HEK293 (cell line): ENCODE results near the gene PIGM.

Experiments
- GLIS1 ChIP-seq: fragments of 450-650 bp; formaldehyde crosslinking; IDR thresholded peaks from 2 replicates; pipeline ENCODE4 v1.5.1; 2016; ENCODE audit warnings: missing biosample characterization, missing genetic modification characterization
- IKZF3 ChIP-seq: fragments of 450-650 bp; IDR thresholded peaks from 2 replicates; pipeline ENCODE4 v1.5.0; 2018; ENCODE audit warnings: missing biosample characterization, mild to moderate bottlenecking, missing genetic modification characterization, moderate library complexity
- KLF9 ChIP-seq: fragments of 450-650 bp; formaldehyde crosslinking; IDR thresholded peaks from 2 replicates; pipeline ENCODE4 v1.5.1; 2016; ENCODE audit warnings: missing biosample characterization, missing genetic modification characterization, low read depth
- PRDM1 ChIP-seq: fragments of 450-650 bp; formaldehyde crosslinking; IDR thresholded peaks from 2 replicates; pipeline ENCODE4; 2016; ENCODE audit warnings: missing biosample characterization, missing genetic modification characterization
- SCRT1 ChIP-seq: fragments of 450-650 bp; formaldehyde crosslinking; IDR thresholded peaks from 2 replicates; pipeline ENCODE4 v1.5.1; 2016; ENCODE audit warnings: missing biosample characterization, missing genetic modification characterization, borderline replicate concordance
- SP3 ChIP-seq: fragments of 450-650 bp; formaldehyde crosslinking; IDR thresholded peaks from 2 replicates; pipeline ENCODE4 v1.5.1; 2016; ENCODE audit warnings: missing biosample characterization, missing genetic modification characterization
- TCF7L2 ChIP-seq: IDR thresholded peaks from 2 replicates; pipeline ENCODE4 v1.6.1; 2011; ENCODE audit warnings: low read depth, mild to moderate bottlenecking, inconsistent platforms, low read length, moderate library complexity, borderline replicate concordance
- ZBTB21 ChIP-seq: fragments of 450-650 bp; formaldehyde crosslinking; IDR thresholded peaks from 2 replicates; pipeline ENCODE4 v1.5.1; 2017; ENCODE audit warnings: missing biosample characterization, missing genetic modification characterization
- ZNF121 ChIP-seq: fragments of 450-650 bp; formaldehyde crosslinking; IDR thresholded peaks from 2 replicates; pipeline ENCODE4 v1.5.1; 2016; ENCODE audit warnings: missing biosample characterization, missing genetic modification characterization
- ZNF274 ChIP-seq, 2 experiments: fragments of 200-500 bp in 1 of 2; fragments of 450-650 bp in 1 of 2; sonication (Bioruptor generic) in 1 of 2; formaldehyde crosslinking in 1 of 2; IDR thresholded peaks; 2 replicates each; pipeline versions ENCODE4 v1.5.1 to v1.6.1; 2014 to 2016; ENCODE audit warnings: borderline replicate concordance in 1 of 2, inconsistent platforms in 1 of 2, low read length in 1 of 2, missing biosample characterization in 1 of 2, missing genetic modification characterization in 1 of 2
- ZNF350 ChIP-seq: fragments of 450-650 bp; formaldehyde crosslinking; IDR thresholded peaks from 2 replicates; pipeline ENCODE4 v1.5.0; 2017; ENCODE audit warnings: missing biosample characterization, mild to moderate bottlenecking, missing genetic modification characterization
- ZNF391 ChIP-seq: fragments of 450-650 bp; formaldehyde crosslinking; IDR thresholded peaks from 2 replicates; pipeline ENCODE4 v1.5.1; 2016; ENCODE audit warnings: low read depth, missing biosample characterization, missing genetic modification characterization, borderline replicate concordance
- ZNF433 ChIP-seq: fragments of 450-650 bp; formaldehyde crosslinking; IDR thresholded peaks from 2 replicates; pipeline ENCODE4 v1.5.1; 2016; ENCODE audit warnings: missing biosample characterization, missing genetic modification characterization, low read depth
- ZNF548 ChIP-seq: fragments of 450-650 bp; formaldehyde crosslinking; IDR thresholded peaks from 2 replicates; pipeline ENCODE4 v1.5.1; 2016; ENCODE audit warnings: missing biosample characterization, missing genetic modification characterization
- ZNF561 ChIP-seq: fragments of 450-650 bp; IDR thresholded peaks from 2 replicates; pipeline ENCODE4 v1.5.1; 2018; ENCODE audit warnings: missing biosample characterization, missing genetic modification characterization, borderline replicate concordance
- ZNF585B ChIP-seq: fragments of 450-650 bp; formaldehyde crosslinking; IDR thresholded peaks from 2 replicates; pipeline ENCODE4 v1.5.1; 2016; ENCODE audit warnings: missing biosample characterization, missing genetic modification characterization
- ZNF623 ChIP-seq: fragments of 450-650 bp; formaldehyde crosslinking; IDR thresholded peaks from 2 replicates; pipeline ENCODE4 v1.5.1; 2016; ENCODE audit warnings: missing biosample characterization, missing genetic modification characterization
- ZNF626 ChIP-seq: fragments of 450-650 bp; sonication (Bioruptor Pico); formaldehyde crosslinking; IDR thresholded peaks from 2 replicates; pipeline ENCODE4 v1.5.1; 2018; ENCODE audit warnings: missing biosample characterization, missing genetic modification characterization, inconsistent platforms
- ZNF76 ChIP-seq: fragments of 450-650 bp; formaldehyde crosslinking; IDR thresholded peaks from 2 replicates; pipeline ENCODE4; 2016; ENCODE audit warnings: low read depth, missing biosample characterization, missing genetic modification characterization, borderline replicate concordance
- TF ChIP-seq, protein P1 (sequence below): fragments of 450-650 bp; formaldehyde crosslinking; IDR thresholded peaks from 2 replicates; pipeline ENCODE4 v1.5.1; 2016; ENCODE audit warnings: missing biosample characterization, missing genetic modification characterization, borderline replicate concordance
- TF ChIP-seq, protein P2 (sequence below): fragments of 450-650 bp; formaldehyde crosslinking; IDR thresholded peaks from 2 replicates; pipeline ENCODE4; 2016; ENCODE audit warnings: missing biosample characterization, missing genetic modification characterization
- TF ChIP-seq, protein P3 (sequence below): fragments of 450-650 bp; formaldehyde crosslinking; IDR thresholded peaks from 2 replicates; pipeline ENCODE4 v1.5.1; 2016; ENCODE audit warnings: missing biosample characterization, missing genetic modification characterization
- TF ChIP-seq, protein P4 (sequence below): fragments of 450-650 bp; formaldehyde crosslinking; IDR thresholded peaks from 2 replicates; pipeline ENCODE4 v1.5.1; 2016; ENCODE audit warnings: missing biosample characterization, missing genetic modification characterization
- TF ChIP-seq, protein P5 (sequence below): fragments of 450-650 bp; formaldehyde crosslinking; IDR thresholded peaks from 2 replicates; pipeline ENCODE4 v1.5.1; 2016; ENCODE audit warnings: missing biosample characterization, missing genetic modification characterization

PIGM gene

DNA sequence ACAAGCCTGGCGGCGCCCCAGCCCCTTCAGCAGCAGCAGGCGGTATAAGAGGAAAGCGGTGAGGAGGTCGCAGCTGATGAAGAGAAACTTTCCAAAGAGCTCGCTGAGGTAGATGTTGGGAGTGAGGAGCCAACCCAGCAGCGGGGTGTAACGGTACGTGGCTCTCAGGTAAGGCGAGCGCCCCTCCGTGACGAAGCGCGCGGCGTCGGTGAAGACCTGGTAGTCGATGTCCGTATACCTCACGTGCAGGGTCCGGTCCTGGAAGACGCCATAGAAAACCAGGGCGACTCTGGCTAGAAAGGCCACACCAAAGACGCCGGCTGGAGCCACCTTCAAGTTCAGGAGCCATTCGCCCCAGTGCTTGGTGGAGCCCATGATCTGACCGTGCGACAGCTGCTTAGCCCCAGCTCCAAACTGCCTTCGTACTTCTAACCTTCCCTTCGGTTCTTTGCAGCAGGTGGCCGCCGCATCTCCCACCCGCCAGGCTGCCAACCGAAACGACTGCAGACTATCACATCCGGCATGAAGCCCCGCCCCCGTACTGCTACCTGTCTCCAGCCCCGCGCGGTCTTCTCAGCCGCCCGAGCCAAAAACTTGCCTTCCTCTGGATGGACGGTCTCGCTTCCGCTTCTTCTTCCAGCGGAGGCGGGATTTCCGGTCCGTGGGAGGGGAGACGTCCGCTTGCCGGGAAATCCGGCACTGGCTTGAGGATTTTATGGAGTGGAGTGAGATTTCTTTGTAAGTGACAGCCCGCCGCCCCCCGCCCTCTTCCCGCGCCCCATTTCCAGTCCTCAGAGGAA, at the start of gene PIGM (continued):
- TF ChIP-seq, protein P1, sequence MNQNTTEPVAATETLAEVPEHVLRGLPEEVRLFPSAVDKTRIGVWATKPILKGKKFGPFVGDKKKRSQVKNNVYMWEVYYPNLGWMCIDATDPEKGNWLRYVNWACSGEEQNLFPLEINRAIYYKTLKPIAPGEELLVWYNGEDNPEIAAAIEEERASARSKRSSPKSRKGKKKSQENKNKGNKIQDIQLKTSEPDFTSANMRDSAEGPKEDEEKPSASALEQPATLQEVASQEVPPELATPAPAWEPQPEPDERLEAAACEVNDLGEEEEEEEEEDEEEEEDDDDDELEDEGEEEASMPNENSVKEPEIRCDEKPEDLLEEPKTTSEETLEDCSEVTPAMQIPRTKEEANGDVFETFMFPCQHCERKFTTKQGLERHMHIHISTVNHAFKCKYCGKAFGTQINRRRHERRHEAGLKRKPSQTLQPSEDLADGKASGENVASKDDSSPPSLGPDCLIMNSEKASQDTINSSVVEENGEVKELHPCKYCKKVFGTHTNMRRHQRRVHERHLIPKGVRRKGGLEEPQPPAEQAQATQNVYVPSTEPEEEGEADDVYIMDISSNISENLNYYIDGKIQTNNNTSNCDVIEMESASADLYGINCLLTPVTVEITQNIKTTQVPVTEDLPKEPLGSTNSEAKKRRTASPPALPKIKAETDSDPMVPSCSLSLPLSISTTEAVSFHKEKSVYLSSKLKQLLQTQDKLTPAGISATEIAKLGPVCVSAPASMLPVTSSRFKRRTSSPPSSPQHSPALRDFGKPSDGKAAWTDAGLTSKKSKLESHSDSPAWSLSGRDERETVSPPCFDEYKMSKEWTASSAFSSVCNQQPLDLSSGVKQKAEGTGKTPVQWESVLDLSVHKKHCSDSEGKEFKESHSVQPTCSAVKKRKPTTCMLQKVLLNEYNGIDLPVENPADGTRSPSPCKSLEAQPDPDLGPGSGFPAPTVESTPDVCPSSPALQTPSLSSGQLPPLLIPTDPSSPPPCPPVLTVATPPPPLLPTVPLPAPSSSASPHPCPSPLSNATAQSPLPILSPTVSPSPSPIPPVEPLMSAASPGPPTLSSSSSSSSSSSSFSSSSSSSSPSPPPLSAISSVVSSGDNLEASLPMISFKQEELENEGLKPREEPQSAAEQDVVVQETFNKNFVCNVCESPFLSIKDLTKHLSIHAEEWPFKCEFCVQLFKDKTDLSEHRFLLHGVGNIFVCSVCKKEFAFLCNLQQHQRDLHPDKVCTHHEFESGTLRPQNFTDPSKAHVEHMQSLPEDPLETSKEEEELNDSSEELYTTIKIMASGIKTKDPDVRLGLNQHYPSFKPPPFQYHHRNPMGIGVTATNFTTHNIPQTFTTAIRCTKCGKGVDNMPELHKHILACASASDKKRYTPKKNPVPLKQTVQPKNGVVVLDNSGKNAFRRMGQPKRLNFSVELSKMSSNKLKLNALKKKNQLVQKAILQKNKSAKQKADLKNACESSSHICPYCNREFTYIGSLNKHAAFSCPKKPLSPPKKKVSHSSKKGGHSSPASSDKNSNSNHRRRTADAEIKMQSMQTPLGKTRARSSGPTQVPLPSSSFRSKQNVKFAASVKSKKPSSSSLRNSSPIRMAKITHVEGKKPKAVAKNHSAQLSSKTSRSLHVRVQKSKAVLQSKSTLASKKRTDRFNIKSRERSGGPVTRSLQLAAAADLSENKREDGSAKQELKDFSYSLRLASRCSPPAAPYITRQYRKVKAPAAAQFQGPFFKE (tag by site-specific recombination): no peak
- TF ChIP-seq, protein P2, sequence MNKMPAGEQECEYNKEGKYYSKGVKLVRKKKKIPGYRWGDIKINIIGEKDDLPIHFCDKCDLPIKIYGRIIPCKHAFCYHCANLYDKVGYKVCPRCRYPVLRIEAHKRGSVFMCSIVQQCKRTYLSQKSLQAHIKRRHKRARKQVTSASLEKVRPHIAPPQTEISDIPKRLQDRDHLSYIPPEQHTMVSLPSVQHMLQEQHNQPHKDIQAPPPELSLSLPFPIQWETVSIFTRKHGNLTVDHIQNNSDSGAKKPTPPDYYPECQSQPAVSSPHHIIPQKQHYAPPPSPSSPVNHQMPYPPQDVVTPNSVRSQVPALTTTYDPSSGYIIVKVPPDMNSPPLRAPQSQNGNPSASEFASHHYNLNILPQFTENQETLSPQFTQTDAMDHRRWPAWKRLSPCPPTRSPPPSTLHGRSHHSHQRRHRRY (tag by site-specific recombination): no peak
- TF ChIP-seq SP3 (tag by site-specific recombination): peak; percentile 88
- TF ChIP-seq, protein P3, sequence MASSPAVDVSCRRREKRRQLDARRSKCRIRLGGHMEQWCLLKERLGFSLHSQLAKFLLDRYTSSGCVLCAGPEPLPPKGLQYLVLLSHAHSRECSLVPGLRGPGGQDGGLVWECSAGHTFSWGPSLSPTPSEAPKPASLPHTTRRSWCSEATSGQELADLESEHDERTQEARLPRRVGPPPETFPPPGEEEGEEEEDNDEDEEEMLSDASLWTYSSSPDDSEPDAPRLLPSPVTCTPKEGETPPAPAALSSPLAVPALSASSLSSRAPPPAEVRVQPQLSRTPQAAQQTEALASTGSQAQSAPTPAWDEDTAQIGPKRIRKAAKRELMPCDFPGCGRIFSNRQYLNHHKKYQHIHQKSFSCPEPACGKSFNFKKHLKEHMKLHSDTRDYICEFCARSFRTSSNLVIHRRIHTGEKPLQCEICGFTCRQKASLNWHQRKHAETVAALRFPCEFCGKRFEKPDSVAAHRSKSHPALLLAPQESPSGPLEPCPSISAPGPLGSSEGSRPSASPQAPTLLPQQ (tag by site-specific recombination): no peak
- no peak for TF ChIP-seq ZNF350 (tag by site-specific recombination)
- peak; percentile 63; the same call in 1 of the 2 replicates for TF ChIP-seq ZNF561 (tag by site-specific recombination)
- peak; percentile 38; the same call in 1 of the 2 replicates for TF ChIP-seq ZNF76 (tag by site-specific recombination)
- TF ChIP-seq IKZF3: peak; percentile 93
- no peak for TF ChIP-seq ZNF433 (tag by site-specific recombination)
- TF ChIP-seq, protein P4, sequence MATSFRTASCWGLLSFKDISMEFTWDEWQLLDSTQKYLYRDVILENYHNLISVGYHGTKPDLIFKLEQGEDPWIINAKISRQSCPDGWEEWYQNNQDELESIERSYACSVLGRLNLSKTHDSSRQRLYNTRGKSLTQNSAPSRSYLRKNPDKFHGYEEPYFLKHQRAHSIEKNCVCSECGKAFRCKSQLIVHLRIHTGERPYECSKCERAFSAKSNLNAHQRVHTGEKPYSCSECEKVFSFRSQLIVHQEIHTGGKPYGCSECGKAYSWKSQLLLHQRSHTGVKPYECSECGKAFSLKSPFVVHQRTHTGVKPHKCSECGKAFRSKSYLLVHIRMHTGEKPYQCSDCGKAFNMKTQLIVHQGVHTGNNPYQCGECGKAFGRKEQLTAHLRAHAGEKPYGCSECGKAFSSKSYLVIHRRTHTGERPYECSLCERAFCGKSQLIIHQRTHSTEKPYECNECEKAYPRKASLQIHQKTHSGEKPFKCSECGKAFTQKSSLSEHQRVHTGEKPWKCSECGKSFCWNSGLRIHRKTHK (tag by site-specific recombination): no peak
- TF ChIP-seq ZNF391 (tag by site-specific recombination): peak; percentile 45; the same call in 1 of the 2 replicates
- no peak for TF ChIP-seq ZNF626 (tag by site-specific recombination)
- no peak for TF ChIP-seq ZNF548 (tag by site-specific recombination)
- peak; percentile 96 for TF ChIP-seq GLIS1 (tag by site-specific recombination)
- TF ChIP-seq ZBTB21 (tag by site-specific recombination): no peak
- TF ChIP-seq PRDM1: 0 out of 2 replicates have a peak, but pooled peaks have one; percentile 76
- no peak for TF ChIP-seq ZNF274 (IDR thresholded peaks at IDR 0.05; ENCODE audit: low read length)
- no peak for TF ChIP-seq ZNF274 (tag by site-specific recombination; IDR thresholded peaks at IDR 0.05; ENCODE audit: borderline replicate concordance)
- TF ChIP-seq TCF7L2: 0 out of 2 replicates have a peak, but pooled peaks have one; percentile 13
- no peak for TF ChIP-seq ZNF121 (tag by site-specific recombination)
- peak; percentile 77 for TF ChIP-seq KLF9
- TF ChIP-seq ZNF623 (tag by site-specific recombination): no peak
- no peak for TF ChIP-seq ZNF585B (tag by site-specific recombination)
- peak; percentile 49; the same call in 1 of the 2 replicates for TF ChIP-seq SCRT1 (tag by site-specific recombination)
- TF ChIP-seq, protein P5, sequence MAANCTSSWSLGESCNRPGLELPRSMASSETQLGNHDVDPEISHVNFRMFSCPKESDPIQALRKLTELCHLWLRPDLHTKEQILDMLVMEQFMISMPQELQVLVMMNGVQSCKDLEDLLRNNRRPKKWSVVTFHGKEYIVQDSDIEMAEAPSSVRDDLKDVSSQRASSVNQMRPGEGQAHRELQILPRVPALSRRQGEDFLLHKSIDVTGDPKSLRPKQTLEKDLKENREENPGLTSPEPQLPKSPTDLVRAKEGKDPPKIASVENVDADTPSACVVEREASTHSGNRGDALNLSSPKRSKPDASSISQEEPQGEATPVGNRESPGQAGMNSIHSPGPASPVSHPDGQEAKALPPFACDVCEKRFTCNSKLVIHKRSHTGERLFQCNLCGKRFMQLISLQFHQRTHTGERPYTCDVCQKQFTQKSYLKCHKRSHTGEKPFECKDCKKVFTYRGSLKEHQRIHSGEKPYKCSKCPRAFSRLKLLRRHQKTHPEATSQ (tag by site-specific recombination): 0 out of 2 replicates have a peak, but pooled peaks have one; percentile 17
